ENCODE results near the gene BDP1.

BDP1 gene

DNA sequence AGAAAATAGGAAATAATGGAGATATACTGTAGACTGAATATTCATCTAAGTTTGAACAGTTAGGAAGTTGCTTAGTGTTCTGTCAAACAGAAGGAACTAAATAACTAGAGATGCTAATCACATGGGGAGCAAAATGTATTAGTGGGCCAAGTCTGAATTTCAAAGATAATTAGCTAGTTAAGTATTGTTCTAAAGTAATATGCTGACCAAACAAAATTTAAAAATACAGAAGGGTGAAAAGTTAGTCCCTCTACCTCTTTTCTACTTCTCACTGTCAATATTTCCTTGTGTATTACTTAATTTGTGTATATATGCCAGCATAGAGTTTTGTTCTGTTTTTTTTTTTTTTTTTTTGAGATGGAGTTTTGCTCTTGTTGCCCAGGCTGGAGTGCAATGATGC, 135.6 kb downstream of the BDP1 start:
- H2AFZ ChIP-seq (ENCODE audit: low read depth, low read length): no peak overlapping the region
- no peak for TF ChIP-seq EZH2phosphoT487 (IDR thresholded peaks at IDR 0.05; ENCODE audit: low read depth)
- TF ChIP-seq, protein P1, sequence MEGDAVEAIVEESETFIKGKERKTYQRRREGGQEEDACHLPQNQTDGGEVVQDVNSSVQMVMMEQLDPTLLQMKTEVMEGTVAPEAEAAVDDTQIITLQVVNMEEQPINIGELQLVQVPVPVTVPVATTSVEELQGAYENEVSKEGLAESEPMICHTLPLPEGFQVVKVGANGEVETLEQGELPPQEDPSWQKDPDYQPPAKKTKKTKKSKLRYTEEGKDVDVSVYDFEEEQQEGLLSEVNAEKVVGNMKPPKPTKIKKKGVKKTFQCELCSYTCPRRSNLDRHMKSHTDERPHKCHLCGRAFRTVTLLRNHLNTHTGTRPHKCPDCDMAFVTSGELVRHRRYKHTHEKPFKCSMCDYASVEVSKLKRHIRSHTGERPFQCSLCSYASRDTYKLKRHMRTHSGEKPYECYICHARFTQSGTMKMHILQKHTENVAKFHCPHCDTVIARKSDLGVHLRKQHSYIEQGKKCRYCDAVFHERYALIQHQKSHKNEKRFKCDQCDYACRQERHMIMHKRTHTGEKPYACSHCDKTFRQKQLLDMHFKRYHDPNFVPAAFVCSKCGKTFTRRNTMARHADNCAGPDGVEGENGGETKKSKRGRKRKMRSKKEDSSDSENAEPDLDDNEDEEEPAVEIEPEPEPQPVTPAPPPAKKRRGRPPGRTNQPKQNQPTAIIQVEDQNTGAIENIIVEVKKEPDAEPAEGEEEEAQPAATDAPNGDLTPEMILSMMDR (IDR thresholded peaks at IDR 0.05; ENCODE audit: low read depth, low read length): no peak
- H3K4me2 ChIP-seq (ENCODE audit: low read length): no peak overlapping the region
- peaks cover 13% of the 10 kb centered on the region for H3K36me3 ChIP-seq (replicated peaks; ENCODE audit: low read depth, low read length)
- H4K20me1 ChIP-seq (ENCODE audit: insufficient read depth, low read length): peaks cover 4% of the 10 kb centered on the region; the same call in 1 of the 2 replicates
- H3K4me3 ChIP-seq (ENCODE audit: low read length): no peak overlapping the region
- H3K9ac ChIP-seq (ENCODE audit: low read length): no peak overlapping the region
- H3K4me1 ChIP-seq (ENCODE audit: low read length): peaks cover 26% of the 10 kb centered on the region
- H3K79me2 ChIP-seq (ENCODE audit: low read length): peaks cover 81% of the 10 kb centered on the region
- H3K9me3 ChIP-seq (ENCODE audit: insufficient read depth, low read length): no peaks in the 10 kb centered on the region
- no peaks in the 10 kb centered on the region for H3K27me3 ChIP-seq (ENCODE audit: low read depth, low read length)
- no peak overlapping the region for H3K27ac ChIP-seq (ENCODE audit: low read length)

DNA sequence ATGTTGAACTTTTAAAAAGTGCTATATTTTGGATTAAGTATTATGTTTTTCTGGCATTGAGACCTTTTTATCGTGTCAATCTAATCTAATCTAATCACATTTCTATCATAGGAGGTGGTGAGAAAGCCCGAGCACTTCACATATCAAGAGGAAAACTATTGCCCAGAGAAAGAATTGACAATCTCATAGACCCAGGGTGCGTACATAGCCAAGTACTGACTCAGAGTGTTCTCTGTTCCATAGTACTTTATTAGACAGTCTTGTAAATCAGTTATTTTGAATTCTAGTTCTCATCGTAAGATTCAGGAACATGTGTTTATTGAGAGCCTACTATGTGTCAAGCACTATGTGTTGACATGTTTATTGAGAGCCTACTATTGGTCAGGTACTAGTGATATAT, 140.7 kb downstream of the BDP1 start:
- Histone ChIP-seq H3K36me3 (replicated peaks; ENCODE audit: low read depth, low read length) (peaks cover 14% of the 10 kb centered on the region), H3K9me3 (ENCODE audit: insufficient read depth, low read length) (no peaks in the 10 kb centered on the region), H3K4me2 (ENCODE audit: low read length) (no peak overlapping the region), H4K20me1 (ENCODE audit: insufficient read depth, low read length) (no peaks in the 10 kb centered on the region), H3K4me3 (ENCODE audit: low read length) (no peak overlapping the region), H3K9ac (ENCODE audit: low read length) (no peak overlapping the region), H3K27ac (ENCODE audit: low read length) (no peak overlapping the region), H3K27me3 (ENCODE audit: low read depth, low read length) (no peaks in the 10 kb centered on the region), H3K4me1 (ENCODE audit: low read length) (no peaks in the 10 kb centered on the region), H3K79me2 (ENCODE audit: low read length) (peaks cover 44% of the 10 kb centered on the region), H2AFZ (ENCODE audit: low read depth, low read length) (no peak overlapping the region)
- TF ChIP-seq EZH2phosphoT487 (IDR thresholded peaks at IDR 0.05; ENCODE audit: low read depth): no peak

DNA sequence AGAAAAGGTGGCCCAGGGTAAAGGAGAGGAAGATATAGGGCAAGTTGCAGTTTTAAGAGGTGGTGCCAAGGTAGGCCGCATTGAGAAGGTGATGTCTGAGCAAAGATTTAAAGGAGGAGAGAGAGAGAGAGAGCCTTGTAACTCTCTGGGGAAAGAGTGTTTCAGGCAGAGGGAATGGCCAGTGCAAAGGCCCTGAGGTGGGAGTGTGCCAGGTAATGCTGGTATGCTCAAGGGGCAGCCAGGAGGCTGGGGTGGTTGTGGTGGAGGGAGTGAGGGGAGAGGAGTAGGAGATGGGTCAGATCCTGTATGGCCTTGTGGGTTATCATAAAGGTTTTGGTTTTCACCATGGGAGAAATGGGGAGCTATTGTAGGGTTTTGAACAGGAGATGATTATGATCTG, 141.6 kb downstream of the BDP1 start:
- no peak overlapping the region for H3K27ac ChIP-seq (ENCODE audit: low read length)
- H3K4me3 ChIP-seq (ENCODE audit: low read length): no peak overlapping the region
- H3K27me3 ChIP-seq (ENCODE audit: low read depth, low read length): no peaks in the 10 kb centered on the region
- H4K20me1 ChIP-seq (ENCODE audit: insufficient read depth, low read length): no peaks in the 10 kb centered on the region
- H3K4me1 ChIP-seq (ENCODE audit: low read length): no peaks in the 10 kb centered on the region
- no peak overlapping the region for H2AFZ ChIP-seq (ENCODE audit: low read depth, low read length)
- no peak overlapping the region for H3K9ac ChIP-seq (ENCODE audit: low read length)
- H3K4me2 ChIP-seq (ENCODE audit: low read length): no peak overlapping the region
- TF ChIP-seq, protein P1 (IDR thresholded peaks at IDR 0.05; ENCODE audit: low read depth, low read length): no peak
- TF ChIP-seq EZH2phosphoT487 (IDR thresholded peaks at IDR 0.05; ENCODE audit: low read depth): no peak
- H3K36me3 ChIP-seq (replicated peaks; ENCODE audit: low read depth, low read length): peaks cover 21% of the 10 kb centered on the region
- peaks cover 35% of the 10 kb centered on the region for H3K79me2 ChIP-seq (ENCODE audit: low read length)
- no peaks in the 10 kb centered on the region for H3K9me3 ChIP-seq (ENCODE audit: insufficient read depth, low read length)

DNA sequence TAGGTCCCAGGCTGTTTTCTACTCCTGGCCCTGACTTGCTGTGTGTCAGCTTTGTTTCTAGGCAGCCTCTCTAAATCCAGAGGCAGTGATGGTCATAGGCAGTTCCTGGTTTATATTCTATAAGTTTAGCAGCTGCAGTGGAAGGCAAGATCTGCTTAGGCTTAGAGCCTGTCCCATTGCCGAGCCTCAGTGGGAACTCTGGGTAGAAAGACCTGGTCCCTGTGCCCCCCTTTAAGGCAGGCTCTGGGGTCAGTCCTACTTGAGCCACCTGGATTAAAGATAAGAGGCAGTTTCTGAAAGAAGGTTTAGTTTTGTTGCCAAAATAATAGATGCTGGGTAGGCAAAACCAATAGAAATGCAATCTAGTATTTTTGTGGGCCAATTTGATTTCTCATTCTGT, 145.3 kb downstream of the BDP1 start:
- TF ChIP-seq, protein P1 (IDR thresholded peaks at IDR 0.05; ENCODE audit: low read depth, low read length): no peak
- no peak for TF ChIP-seq EZH2phosphoT487 (IDR thresholded peaks at IDR 0.05; ENCODE audit: low read depth)
- H3K4me3 ChIP-seq (ENCODE audit: low read length): no peak overlapping the region
- H3K36me3 ChIP-seq (replicated peaks; ENCODE audit: low read depth, low read length): peaks cover 37% of the 10 kb centered on the region
- H2AFZ ChIP-seq (ENCODE audit: low read depth, low read length): no peak overlapping the region
- no peak overlapping the region for H3K4me2 ChIP-seq (ENCODE audit: low read length)
- no peaks in the 10 kb centered on the region for H3K9me3 ChIP-seq (ENCODE audit: insufficient read depth, low read length)
- no peaks in the 10 kb centered on the region for H3K4me1 ChIP-seq (ENCODE audit: low read length)
- H4K20me1 ChIP-seq (ENCODE audit: insufficient read depth, low read length): no peaks in the 10 kb centered on the region
- no peak overlapping the region for H3K27ac ChIP-seq (ENCODE audit: low read length)
- no peaks in the 10 kb centered on the region for H3K27me3 ChIP-seq (ENCODE audit: low read depth, low read length)
- H3K9ac ChIP-seq (ENCODE audit: low read length): no peak overlapping the region
- peaks cover 13% of the 10 kb centered on the region; the same call in 1 of the 2 replicates for H3K79me2 ChIP-seq (ENCODE audit: low read length)

Data from OCI-LY3 (cell line).